A549 (cell line): ENCODE results near the gene PIK3CD.

Experiments
- BHLHE40 ChIP-seq: IDR thresholded peaks from 2 replicates; pipeline ENCODE4 v1.6.1; 2012; ENCODE audit warnings: low read depth, low read length, inconsistent platforms
- CEBPB ChIP-seq, 2 experiments: fragments of >200 bp in 1 of 2; sonication (Bioruptor Twin) in 1 of 2; formaldehyde crosslinking in 1 of 2; IDR thresholded peaks; 2 replicates each; pipeline ENCODE4 v1.6.1; 2012 to 2016
- MAX ChIP-seq: IDR thresholded peaks from 2 replicates; pipeline ENCODE4 v1.6.1; 2012

GRCh38 chr1:9630331-9631111, 21.0 kb upstream of the PIK3CD start:
- TF ChIP-seq MAX (no peak), BHLHE40 (no peak), CEBPB (IDR thresholded peaks at IDR 0.05) (no peak)
